Coronary artery (tissue), 2 donors: Measurements from ENCODE around the gene FOXK1.
A peak's percentile ranks its signal among the peaks of the same experiment; 100 is the strongest.

Experiments used
- DNase-seq: peaks from one replicate; pipeline ENCODE4 v3.0.0-alpha.2; 2017; ENCODE audit warnings: low spot score
- H3K27ac ChIP-seq, 2 donors: fragments of 200-600 bp; sonication (generic); one replicate each; pipeline ENCODE4 v1.5.1; 2016 to 2019
- H3K4me3 ChIP-seq: fragments of 200-600 bp; sonication (generic); 2 replicates; pipeline ENCODE4 v1.5.1; 2016; ENCODE audit warnings: mild to moderate bottlenecking, moderate library complexity
- TF ChIP-seq, protein P1 (sequence below): fragments of 200-600 bp; sonication (generic); IDR thresholded peaks from one replicate; pipeline ENCODE4 v1.5.1; 2019; ENCODE audit warnings: antibody characterized with exemption

FOXK1 gene

DNA sequence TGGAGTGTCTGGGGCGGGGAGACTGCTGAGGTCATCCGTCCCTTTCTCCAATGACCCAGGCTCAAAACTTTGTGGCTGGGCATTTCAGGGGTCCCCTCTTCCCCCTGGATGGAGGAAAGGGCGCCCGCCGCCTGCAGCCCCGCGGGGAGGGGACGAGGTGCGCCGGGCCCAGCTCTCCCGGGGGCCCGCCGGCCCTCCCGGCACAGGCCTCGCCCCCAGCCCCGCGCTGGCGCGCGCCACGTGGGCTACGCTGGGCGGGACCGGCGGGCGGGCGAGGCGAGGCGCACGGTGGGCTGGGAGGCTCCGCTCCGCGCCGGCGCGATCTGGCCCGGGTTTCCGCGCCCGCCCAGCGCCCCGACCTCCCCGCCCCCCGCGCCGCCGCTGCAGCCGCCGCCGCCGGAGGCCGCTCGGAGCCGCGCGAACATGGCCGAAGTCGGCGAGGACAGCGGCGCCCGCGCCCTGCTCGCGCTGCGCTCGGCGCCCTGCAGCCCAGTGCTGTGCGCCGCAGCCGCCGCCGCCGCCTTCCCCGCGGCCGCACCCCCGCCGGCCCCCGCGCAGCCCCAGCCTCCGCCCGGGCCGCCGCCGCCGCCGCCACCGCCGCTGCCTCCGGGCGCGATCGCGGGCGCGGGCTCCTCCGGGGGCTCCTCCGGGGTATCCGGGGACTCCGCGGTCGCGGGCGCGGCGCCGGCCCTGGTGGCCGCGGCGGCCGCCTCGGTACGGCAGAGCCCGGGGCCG is at the start of gene FOXK1:
TSS of gene FOXK1 (plus strand) at position 410 of the 735 bp plus-strand sequence. CDS start at position 424, 14 bp downstream.
- H3K4me3 ChIP-seq: peak within 1 kb of the TSS; percentile 86
- peak within 1 kb of the TSS; percentile 95 for H3K27ac ChIP-seq
- TF ChIP-seq, protein P1, sequence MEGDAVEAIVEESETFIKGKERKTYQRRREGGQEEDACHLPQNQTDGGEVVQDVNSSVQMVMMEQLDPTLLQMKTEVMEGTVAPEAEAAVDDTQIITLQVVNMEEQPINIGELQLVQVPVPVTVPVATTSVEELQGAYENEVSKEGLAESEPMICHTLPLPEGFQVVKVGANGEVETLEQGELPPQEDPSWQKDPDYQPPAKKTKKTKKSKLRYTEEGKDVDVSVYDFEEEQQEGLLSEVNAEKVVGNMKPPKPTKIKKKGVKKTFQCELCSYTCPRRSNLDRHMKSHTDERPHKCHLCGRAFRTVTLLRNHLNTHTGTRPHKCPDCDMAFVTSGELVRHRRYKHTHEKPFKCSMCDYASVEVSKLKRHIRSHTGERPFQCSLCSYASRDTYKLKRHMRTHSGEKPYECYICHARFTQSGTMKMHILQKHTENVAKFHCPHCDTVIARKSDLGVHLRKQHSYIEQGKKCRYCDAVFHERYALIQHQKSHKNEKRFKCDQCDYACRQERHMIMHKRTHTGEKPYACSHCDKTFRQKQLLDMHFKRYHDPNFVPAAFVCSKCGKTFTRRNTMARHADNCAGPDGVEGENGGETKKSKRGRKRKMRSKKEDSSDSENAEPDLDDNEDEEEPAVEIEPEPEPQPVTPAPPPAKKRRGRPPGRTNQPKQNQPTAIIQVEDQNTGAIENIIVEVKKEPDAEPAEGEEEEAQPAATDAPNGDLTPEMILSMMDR: no peak
- no peak for DNase-seq

DNA sequence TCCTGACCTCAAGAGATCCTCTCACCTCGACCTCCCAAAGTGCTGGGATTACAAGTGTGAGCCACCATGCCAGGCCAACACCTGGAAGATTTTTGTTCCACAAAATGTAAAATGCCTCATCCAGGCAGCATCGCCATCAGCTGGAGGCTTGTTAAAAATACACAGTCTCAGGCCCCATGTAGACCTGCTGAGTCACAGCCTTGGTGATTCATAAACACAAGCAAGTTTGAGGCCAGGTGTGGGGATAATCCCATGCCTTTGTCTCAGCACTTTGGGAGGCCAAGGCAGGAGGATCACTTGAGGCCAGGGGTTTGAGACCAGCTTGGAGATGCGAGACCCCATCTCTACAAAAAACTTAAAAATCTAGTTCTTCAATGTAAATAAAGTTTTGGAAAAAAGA is 49.1 kb upstream of the FOXK1 start:
- no peak for DNase-seq
- TF ChIP-seq, protein P1: no peak
- Histone ChIP-seq H3K4me3 (no peak overlapping the region), H3K27ac (no peak overlapping the region)

DNA sequence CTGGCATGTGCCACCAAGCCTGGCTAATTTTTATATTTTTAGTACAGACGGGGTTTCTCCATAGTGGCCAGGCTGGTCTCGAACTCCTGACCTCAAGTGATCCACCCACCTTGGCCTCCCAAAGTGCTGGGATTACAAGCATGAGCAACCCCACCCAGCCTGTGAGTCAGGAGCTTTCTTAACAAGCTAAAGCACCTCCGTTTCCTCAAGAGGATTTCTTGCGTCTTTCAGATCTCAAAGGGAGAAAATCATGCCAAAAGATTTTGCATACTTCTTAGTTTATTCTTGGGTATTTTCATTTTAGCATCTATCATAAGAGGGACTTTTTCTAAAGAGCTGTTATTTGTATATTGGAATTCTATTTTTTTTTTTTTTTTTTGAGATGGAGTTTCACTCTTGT is 47.9 kb upstream of the FOXK1 start:
- no peak for DNase-seq
- H3K4me3 ChIP-seq: no peak overlapping the region
- TF ChIP-seq, protein P1: no peak
- no peak overlapping the region for H3K27ac ChIP-seq

DNA sequence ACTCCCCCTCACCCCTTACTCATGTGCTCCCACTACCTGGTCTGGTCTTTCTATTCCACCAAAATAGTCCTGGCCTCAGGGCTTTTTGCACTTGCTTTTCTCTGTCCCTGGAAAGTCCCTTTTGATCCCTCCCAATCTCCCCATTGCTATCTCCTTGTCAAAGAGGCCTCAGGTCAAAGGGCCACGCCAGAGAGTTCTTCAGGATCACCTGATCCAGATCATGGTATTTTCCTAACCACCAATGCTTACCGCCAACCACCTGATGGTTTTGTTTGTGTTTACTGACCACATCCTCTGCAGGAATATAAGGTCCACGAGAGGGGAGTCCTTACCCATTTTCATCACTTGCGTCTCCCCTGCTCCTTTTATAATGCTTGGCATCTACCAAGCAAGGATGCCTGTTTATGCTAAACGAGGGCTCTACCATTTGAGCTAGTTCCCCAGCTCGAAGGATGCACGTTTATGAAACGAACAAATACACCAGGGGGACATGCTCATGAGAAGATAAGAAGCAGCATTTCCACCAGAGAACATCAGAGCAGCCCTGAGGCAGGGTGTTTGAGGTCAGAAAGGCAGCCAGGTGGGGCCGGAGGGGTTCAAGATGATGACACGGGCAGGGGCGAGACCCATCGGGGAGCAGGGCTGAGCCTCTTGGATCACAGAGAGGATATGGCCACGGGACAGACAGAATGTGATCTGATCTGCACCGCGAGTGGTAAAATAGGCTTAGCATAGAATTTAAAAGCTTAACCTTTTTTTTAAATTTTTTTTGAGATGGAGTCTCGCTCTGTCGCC is 43.1 kb upstream of the FOXK1 start:
- TF ChIP-seq, protein P1: no peak
- Histone ChIP-seq H3K27ac (no peak overlapping the region), H3K4me3 (no peak overlapping the region)
- no peak for DNase-seq

DNA sequence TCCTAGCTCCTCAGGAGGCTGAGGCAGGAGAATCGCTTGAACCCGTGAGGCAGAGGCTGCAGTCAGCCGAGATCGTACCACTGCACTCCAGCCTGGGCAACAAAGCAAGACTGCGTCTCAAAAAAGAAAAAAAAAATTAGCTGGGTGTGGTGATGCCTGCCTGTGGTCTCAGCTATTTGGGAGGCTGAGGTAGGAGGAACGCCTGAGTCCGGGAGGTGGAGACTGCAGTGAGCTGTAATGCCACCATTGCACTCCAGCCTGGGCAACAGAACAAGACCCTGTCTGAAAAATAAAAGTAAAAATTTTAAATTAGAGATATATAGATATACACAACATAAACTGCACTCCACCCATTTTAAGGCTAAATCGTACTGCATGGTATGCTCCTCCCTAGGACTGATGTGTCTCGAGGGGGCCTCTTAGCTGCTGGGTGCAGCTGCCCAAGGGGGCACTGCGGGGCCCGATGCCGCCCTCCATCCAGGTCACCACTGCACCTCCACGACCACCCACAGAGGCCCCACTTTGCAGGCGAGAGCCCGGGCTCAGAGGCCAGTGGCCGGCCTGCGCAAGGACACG is 40.9 kb upstream of the FOXK1 start:
- Histone ChIP-seq H3K27ac (peak overlapping the region; percentile 68 to 91), H3K4me3 (peak overlapping the region; percentile 78)
- TF ChIP-seq, protein P1: no peak
- no peak for DNase-seq

DNA sequence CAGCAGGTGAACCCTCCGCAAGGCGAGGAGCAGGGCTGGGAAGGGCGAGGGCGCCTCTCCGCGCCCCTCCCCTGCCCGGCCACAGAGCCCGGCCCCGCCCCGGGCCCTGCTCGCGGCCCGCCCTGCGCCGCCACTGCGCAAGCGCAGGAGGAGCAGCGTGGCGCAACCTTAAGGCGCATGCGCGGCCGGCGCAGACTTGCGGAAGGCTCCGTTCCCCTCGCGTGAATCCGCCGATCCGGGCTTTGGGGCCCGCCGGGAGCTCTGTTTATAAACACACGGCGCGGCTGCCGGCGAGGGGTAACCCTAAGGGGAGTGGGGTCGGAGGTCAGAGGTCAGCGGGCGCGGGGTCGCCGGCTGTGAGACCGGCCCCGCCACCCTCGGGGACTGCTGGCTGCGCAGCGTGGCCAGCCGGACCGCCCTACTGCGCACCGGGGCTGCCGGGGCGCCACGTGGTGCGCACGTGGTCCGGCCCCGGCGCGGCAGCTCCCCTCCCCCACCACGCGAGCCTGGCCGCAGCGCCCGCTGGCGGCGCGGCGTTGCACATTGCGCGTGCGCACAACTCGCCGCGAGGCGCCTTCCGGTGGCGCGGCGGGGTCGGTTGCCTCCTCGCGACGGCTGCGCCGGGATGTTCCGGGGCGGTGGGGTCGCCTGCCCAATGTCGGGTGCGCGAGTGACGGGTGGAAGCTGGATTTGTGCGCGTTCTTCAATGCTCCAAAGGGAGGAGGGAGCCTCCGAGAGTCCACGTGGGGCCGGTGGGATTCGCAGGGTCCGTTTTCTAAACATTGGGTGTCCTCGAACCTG is 40.2 kb upstream of the FOXK1 start:
- Histone ChIP-seq H3K4me3 (peak overlapping the region; percentile 78), H3K27ac (peak overlapping the region; percentile 68 to 91)
- DNase-seq: peak; percentile 94
- TF ChIP-seq, protein P1: peak; percentile 56
